Right lobe of liver (tissue), 6 donors: ENCODE measurements around the gene ARMC7. TPM values are rescaled to one million over a fixed set of nuclear protein-coding genes. Genes with fewer than 3 reads are reported as not detected.
"Not testable (repeated sequence)": the region's sequence is repeated elsewhere in the genome, so short reads cannot be mapped to it uniquely, and the experiment has no call there.

ENCODE experiments used
- ATAC-seq, 4 donors: fragments of 200-7000 bp; cut with Tn5 transposase; one replicate each; pipeline ENCODE4 v1.9.1; 2020; ENCODE audit warnings: mild to moderate bottlenecking in 4 of 4, moderate library complexity in 4 of 4
- DNase-seq, 3 donors: peaks; one replicate each; pipeline ENCODE4 v3.0.0-alpha.2; 2020
- H3K27ac ChIP-seq, 3 donors: fragments of 200-600 bp; one replicate each; pipeline ENCODE4 v1.8.0; 2022
- H3K27me3 ChIP-seq, 2 donors: fragments of 200-600 bp; one replicate each; pipeline ENCODE4 v1.8.0; 2022
- H3K36me3 ChIP-seq, 4 donors: fragments of 200-600 bp; sonication (generic) in 1 of 4; one replicate each; pipeline versions ENCODE4 v1.5.1 to v1.8.0; 2017 to 2022; ENCODE audit warnings: control low read depth in 1 of 4
- H3K4me1 ChIP-seq, 4 donors: fragments of 200-600 bp; sonication (generic) in 1 of 4; one replicate each; pipeline versions ENCODE4 v1.5.1 to v1.8.0; 2017 to 2022; ENCODE audit warnings: control low read depth in 1 of 4
- H3K4me3 ChIP-seq, 3 donors: fragments of 200-600 bp; one replicate each; pipeline ENCODE4 v1.8.0; 2022
- H3K9me3 ChIP-seq, 4 donors: fragments of 200-600 bp; sonication (generic) in 1 of 4; one replicate each; pipeline versions ENCODE4 v1.5.1 to v1.8.0; 2017 to 2022; ENCODE audit warnings: control low read depth in 1 of 4
- POLR2A ChIP-seq: fragments of 450-650 bp; IDR thresholded peaks from one replicate; pipeline ENCODE4 v1.6.1; 2017; ENCODE audit warnings: antibody characterized with exemption, mild to moderate bottlenecking
- WGBS: methylation state at CpG from one replicate; pipeline ENCODE4 v1.1.6; 2018; ENCODE audit warnings: low coverage, low lambda C conversion rate; ENCODE audit not compliant: insufficient coverage; ENCODE audit errors: missing lambda C conversion rate; 5-methylcytosine and 5-hydroxymethylcytosine counted together
- intact Hi-C, 2 donors: fragments of 100-400 bp; cut with DNase I; formaldehyde crosslinking; loops; one replicate each; pipeline versions ENCODE4 v1.11.2 to v1.14.1; 2022
- total RNA-seq, 6 experiments: library from RNA; depleted of rRNA in 2 of 6; stranded (reverse); fragments of >200 nt in 2 of 6; fragmentation: NEBNext Ultra II Directional in 3 of 6; extraction: Animal tissue kit (Norgen Biotek cat#: 25700) in 3 of 6; gene quantifications; one replicate each; pipeline versions ENCODE4 v1.1.0 to v1.2.4, GENCODE V29; 2016 to 2023
- TF ChIP-seq, protein P1 (sequence below), 4 donors: fragments of 200-600 bp in 3 of 4; fragments of 450-650 bp in 1 of 4; IDR thresholded peaks; one replicate each; pipeline versions ENCODE4 v1.5.1 to v1.8.0; 2016 to 2022; ENCODE audit warnings: antibody characterized with exemption in 4 of 4, mild to moderate bottlenecking in 2 of 4
- donor health status: DM: no; HTN: yes; CAD: no.
- donor health status: DM: no; HTN: no; CAD: no.
- donor health status: DM: no; HTN: no; CAD: no.
- donor health status: DM: no; HTN: yes; CAD: no.
- donor health status: DM: no; HTN: yes; CAD: no.

ARMC7 gene
- total RNA-seq, 6 experiments from 2014 or later = 4.7 to 6.3 (median 5.3) TPM

DNA sequence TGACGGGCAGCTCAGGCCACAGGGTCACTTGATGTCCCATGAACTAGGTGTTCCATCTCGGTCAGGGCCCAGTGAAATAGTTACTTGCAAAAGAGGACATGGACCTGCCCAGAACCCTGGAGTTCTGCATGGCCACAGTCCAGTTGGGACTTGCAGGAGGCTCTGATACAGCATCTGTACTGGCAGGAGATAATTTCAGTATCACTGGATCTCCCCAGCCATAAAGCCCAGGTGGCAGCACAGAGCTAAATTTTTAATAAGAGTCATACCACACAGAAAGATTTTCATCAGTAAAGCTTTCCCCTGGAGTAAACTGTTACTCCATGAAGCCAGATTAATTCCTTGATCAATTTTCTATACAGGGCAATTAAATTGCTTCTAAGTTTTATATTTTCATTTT is 40.0 kb upstream of the ARMC7 start:
- DNase-seq = no peak
- H3K36me3 ChIP-seq = no peaks in the 10 kb centered on the region
- no peak overlapping the region for H3K4me3 ChIP-seq
- peak; percentile 65 to 68 (median 66) for ATAC-seq
- no peaks in the 10 kb centered on the region for H3K4me1 ChIP-seq
- no peaks in the 10 kb centered on the region for H3K9me3 ChIP-seq
- WGBS = 39% methylated on average over 2 of the region's 2 CpGs
- intact Hi-C loops = loop anchor here in 1 of 2 donors (10.0 kb wide), 1 partner anchor 45 kb away; no protein-coding TSS in a partner anchor
- H3K27ac ChIP-seq = no peak overlapping the region
- no peaks in the 10 kb centered on the region for H3K27me3 ChIP-seq
- TF ChIP-seq, protein P1, sequence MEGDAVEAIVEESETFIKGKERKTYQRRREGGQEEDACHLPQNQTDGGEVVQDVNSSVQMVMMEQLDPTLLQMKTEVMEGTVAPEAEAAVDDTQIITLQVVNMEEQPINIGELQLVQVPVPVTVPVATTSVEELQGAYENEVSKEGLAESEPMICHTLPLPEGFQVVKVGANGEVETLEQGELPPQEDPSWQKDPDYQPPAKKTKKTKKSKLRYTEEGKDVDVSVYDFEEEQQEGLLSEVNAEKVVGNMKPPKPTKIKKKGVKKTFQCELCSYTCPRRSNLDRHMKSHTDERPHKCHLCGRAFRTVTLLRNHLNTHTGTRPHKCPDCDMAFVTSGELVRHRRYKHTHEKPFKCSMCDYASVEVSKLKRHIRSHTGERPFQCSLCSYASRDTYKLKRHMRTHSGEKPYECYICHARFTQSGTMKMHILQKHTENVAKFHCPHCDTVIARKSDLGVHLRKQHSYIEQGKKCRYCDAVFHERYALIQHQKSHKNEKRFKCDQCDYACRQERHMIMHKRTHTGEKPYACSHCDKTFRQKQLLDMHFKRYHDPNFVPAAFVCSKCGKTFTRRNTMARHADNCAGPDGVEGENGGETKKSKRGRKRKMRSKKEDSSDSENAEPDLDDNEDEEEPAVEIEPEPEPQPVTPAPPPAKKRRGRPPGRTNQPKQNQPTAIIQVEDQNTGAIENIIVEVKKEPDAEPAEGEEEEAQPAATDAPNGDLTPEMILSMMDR (IDR thresholded peaks at IDR 0.05) = peak; percentile 37 to 52 (median 43)
- TF ChIP-seq POLR2A = no peak

DNA sequence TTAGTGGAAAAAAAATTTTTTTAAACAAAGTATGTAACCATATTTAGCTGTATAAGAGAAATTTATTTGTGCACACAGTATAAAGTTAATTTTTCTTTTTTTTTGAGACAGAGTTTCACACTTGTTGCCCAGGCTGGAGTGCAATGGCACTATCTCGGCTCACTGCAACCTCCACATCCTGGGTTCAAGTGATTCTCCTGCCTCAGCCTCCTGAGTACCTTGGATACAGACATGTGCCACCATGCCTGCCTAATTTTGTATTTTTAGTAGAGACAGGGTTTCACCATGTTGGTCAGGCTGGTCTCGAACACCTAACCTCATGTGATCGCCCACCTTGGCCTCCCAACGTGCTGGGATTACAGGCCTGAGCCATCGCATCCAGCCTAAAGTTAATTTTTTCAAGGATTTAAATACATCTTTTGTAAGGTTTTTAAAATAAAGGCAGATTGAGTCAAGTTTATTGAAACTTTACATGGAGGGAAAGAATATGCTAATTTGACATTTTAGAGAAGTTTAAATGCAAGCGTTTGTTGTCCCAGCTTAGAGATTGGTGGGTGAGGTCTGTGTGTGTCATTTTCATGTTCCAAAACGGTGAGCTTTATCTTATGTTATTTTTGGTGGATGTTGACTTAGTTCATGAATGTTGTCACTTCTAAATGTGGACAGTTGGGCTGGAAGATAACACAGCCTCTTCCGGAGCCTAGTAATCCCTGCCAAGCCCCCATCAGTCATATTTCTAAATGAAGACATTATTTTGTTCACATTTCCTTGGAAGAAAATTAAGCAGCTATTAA is 38.1 kb upstream of the ARMC7 start:
- DNase-seq, H3K27ac ChIP-seq, intact Hi-C loops, H3K4me1 ChIP-seq, H3K9me3 ChIP-seq, H3K27me3 ChIP-seq, H3K36me3 ChIP-seq, ATAC-seq, H3K4me3 ChIP-seq: not testable (repeated sequence)
- WGBS = 75% methylated on average over 8 of the region's 8 CpGs

DNA sequence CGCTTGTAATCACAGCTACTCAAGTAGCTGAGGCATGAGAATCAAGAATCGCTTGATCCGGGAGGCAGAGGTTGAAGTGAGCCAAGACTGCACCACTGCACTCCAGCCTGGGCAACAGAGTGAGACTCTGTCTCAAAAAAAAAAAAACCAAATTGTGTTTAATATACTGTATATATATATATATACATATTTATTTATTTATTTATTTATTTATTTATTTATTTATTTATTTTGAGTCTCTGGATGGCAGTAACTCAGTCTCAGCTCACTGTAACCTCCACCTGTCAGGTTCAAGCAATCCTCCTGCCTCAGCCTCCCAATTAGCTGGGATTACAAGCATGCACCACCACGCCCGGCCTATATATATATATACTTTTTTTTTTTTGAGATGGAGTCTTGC is 36.9 kb upstream of the ARMC7 start:
- H3K4me1 ChIP-seq = peaks cover 0 to 16% (median 6%) of the 10 kb centered on the region in 4 donors
- H3K36me3 ChIP-seq, ATAC-seq, DNase-seq, H3K4me3 ChIP-seq, H3K27me3 ChIP-seq, H3K9me3 ChIP-seq, H3K27ac ChIP-seq, intact Hi-C loops: not testable (repeated sequence)
- WGBS = 94% methylated on average over 3 of the region's 5 CpGs

DNA sequence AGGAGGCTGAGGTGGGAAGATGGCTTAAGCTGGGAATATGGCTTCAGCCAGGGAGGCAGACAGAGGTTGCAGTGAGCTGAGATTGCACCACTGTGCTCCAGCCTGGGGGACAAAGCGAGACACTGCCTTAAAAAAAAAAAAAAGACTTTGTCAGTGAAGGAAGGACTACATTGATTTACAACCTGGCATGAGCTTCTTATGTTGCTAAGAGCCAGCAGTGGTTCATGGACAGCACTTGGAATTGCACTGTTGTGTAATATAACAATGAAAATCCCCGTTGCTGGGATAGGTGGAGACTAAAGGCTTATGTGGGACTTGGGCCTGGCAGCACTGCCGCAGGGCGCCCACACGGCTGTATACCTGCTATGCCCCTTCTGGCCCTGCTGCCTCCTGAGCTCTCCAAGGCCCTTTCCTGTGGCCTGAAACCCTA is 36.1 kb upstream of the ARMC7 start:
- H3K4me1 ChIP-seq = peaks cover 0 to 22% (median 12%) of the 10 kb centered on the region in 4 donors
- no peaks in the 10 kb centered on the region for H3K27me3 ChIP-seq
- ATAC-seq (peak in 2 of 4 donors; percentile 5 to 14), DNase-seq (no peak)
- 25% methylated on average over 2 of the region's 5 CpGs for WGBS
- H3K36me3 ChIP-seq = no peaks in the 10 kb centered on the region
- H3K27ac ChIP-seq = no peak overlapping the region
- H3K9me3 ChIP-seq = no peaks in the 10 kb centered on the region
- H3K4me3 ChIP-seq = no peak overlapping the region
- TF ChIP-seq POLR2A = no peak
- TF ChIP-seq, protein P1 (IDR thresholded peaks at IDR 0.05) = no peak
- intact Hi-C loops = no loop called here

DNA sequence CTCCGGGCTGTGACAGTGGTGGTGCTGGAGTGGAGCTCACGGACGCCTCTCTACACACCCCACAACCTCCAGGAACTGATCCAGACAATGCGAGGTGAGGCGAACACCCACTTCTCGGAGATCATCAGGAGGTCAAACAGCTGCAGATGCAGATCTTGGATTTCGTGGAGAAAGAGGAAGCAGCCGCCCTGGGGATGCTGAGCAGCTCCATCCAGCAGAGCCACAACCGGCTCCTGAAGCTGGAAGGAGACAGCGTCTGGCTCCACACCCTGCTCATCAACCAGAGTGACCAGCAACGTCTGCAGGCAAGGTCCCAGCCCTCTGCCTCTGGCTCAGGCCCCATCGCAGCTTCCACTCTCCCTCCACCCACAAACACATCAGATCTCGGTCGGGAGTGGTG is 35.2 kb upstream of the ARMC7 start:
- H3K4me1 ChIP-seq = peaks cover 0 to 31% (median 15%) of the 10 kb centered on the region in 4 donors
- intact Hi-C loops = no loop called here
- TF ChIP-seq POLR2A = no peak
- TF ChIP-seq, protein P1 (IDR thresholded peaks at IDR 0.05) = no peak
- H3K36me3 ChIP-seq = no peaks in the 10 kb centered on the region
- WGBS = no CpG with 5 or more reads among the region's 14 CpGs
- DNase-seq = no peak
- H3K4me3 ChIP-seq = no peak overlapping the region
- no peaks in the 10 kb centered on the region for H3K27me3 ChIP-seq
- ATAC-seq = no peak
- H3K27ac ChIP-seq = no peak overlapping the region
- no peaks in the 10 kb centered on the region for H3K9me3 ChIP-seq
